Neural crest cell (in vitro differentiated cells): ENCODE measurements around the gene AQP10. TPM values are rescaled to one million over a fixed set of nuclear protein-coding genes. Genes with fewer than 3 reads are reported as not detected.
A peak's percentile ranks its signal among the peaks of the same experiment; 100 is the strongest.

Experiments used
- DNase-seq: peaks from one replicate; pipeline ENCODE4 v3.0.0; 2021; ENCODE audit warnings: low read depth, mixed read lengths, low spot score
- H3K27ac Mint-ChIP-seq: one replicate; pipeline ENCODE4 v1.8.0; 2021; ENCODE audit warnings: mild to moderate bottlenecking, mixed read lengths; ENCODE audit not compliant: unreplicated experiment
- H3K27me3 Mint-ChIP-seq: 2 replicates; pipeline ENCODE4 v1.8.0; 2021; ENCODE audit warnings: low read depth, mild to moderate bottlenecking, mixed read lengths
- H3K36me3 Mint-ChIP-seq: 2 replicates; pipeline ENCODE4 v1.8.0; 2021; ENCODE audit warnings: low read depth, mild to moderate bottlenecking, mixed read lengths
- H3K4me1 Mint-ChIP-seq: 2 replicates; pipeline ENCODE4 v1.8.0; 2021; ENCODE audit warnings: mixed read lengths
- H3K4me3 Mint-ChIP-seq: one replicate; pipeline ENCODE4 v1.8.0; 2021; ENCODE audit warnings: mild to moderate bottlenecking, mixed read lengths
- H3K9me3 Mint-ChIP-seq: 2 replicates; pipeline ENCODE4 v1.8.0; 2021; ENCODE audit warnings: mixed read lengths
- total RNA-seq: library from RNA; stranded (reverse); gene quantifications from 2 replicates; pipeline ENCODE4 v1.2.1, GENCODE V29; 2021
- TF ChIP-seq, protein P1 (sequence below): fragments of 200-600 bp; sonication (generic); conservative IDR thresholded peaks from 2 replicates; pipeline ENCODE4 v1.5.0; 2021; ENCODE audit warnings: antibody characterized with exemption, mild to moderate bottlenecking

AQP10 gene
- total RNA-seq, 1 donor from 2014 or later: not detected

DNA sequence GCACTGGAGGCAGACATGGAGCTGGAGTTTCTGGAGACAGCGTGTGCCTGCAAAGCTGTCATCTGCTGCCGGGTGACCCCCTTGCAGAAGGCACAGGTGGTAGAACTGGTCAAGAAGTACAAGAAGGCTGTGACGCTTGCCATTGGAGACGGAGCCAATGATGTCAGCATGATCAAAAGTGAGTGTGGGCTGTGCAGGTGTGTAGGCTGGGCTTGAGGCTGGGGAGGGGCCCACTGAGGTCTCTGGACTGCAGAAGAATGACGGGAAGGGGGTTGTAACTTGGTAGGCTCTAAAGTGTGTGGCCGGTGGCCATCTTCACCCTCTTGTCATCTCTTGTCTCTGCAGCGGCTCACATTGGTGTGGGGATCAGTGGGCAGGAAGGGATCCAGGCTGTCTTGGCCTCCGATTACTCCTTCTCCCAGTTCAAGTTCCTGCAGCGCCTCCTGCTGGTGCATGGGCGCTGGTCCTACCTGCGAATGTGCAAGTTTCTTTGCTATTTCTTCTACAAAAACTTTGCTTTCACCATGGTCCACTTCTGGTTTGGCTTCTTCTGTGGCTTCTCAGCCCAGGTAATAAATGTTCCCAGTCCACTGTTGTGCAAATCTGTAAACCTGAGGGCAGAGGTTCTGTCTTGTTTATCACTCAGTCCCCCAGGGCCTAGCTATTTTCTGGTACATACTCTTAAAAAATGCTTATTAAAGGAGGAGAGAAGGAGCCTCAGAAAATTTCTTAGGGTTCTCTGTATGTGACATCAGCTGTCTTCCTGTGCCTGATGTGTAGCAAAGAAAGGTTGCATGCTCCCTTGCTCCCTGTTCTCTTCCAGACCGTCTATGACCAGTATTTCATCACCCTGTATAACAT is 24.3 kb downstream of the AQP10 start:
- no peaks in the 10 kb centered on the region for H3K9me3 Mint-ChIP-seq
- no peak overlapping the region for H3K27ac Mint-ChIP-seq
- no peak overlapping the region for H3K4me3 Mint-ChIP-seq
- peaks cover 22% of the 10 kb centered on the region for H3K36me3 Mint-ChIP-seq
- H3K4me1 Mint-ChIP-seq: no peaks in the 10 kb centered on the region
- H3K27me3 Mint-ChIP-seq: no peaks in the 10 kb centered on the region
- DNase-seq: peak; percentile 49
- TF ChIP-seq, protein P1, sequence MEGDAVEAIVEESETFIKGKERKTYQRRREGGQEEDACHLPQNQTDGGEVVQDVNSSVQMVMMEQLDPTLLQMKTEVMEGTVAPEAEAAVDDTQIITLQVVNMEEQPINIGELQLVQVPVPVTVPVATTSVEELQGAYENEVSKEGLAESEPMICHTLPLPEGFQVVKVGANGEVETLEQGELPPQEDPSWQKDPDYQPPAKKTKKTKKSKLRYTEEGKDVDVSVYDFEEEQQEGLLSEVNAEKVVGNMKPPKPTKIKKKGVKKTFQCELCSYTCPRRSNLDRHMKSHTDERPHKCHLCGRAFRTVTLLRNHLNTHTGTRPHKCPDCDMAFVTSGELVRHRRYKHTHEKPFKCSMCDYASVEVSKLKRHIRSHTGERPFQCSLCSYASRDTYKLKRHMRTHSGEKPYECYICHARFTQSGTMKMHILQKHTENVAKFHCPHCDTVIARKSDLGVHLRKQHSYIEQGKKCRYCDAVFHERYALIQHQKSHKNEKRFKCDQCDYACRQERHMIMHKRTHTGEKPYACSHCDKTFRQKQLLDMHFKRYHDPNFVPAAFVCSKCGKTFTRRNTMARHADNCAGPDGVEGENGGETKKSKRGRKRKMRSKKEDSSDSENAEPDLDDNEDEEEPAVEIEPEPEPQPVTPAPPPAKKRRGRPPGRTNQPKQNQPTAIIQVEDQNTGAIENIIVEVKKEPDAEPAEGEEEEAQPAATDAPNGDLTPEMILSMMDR: peak; percentile 66

DNA sequence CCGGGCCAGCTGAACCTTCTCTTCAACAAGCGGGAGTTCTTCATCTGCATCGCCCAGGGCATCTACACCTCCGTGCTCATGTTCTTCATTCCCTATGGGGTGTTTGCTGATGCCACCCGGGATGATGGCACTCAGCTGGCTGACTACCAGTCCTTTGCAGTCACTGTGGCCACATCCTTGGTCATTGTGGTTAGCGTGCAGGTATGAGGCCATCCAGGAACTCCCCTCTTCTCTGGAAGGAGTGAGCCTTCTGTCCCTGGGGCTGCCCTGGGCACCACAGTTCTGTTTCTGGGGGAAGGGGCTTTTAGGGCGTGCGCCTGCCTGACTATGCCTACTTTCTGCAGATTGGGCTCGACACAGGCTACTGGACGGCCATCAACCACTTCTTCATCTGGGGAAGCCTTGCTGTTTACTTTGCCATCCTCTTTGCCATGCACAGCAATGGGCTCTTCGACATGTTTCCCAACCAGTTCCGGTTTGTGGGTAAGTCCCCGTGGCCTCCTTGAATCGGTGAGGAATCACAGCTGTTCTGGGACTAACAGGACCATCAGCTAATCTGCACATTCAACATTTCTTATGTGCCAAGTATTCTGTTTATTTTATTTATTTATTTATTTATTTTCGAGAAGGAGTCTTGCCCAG is 25.5 kb downstream of the AQP10 start:
- no peak for DNase-seq
- H3K36me3 Mint-ChIP-seq: peaks cover 19% of the 10 kb centered on the region
- H3K4me1 Mint-ChIP-seq: no peaks in the 10 kb centered on the region
- no peak overlapping the region for H3K27ac Mint-ChIP-seq
- no peaks in the 10 kb centered on the region for H3K27me3 Mint-ChIP-seq
- TF ChIP-seq, protein P1: no peak
- no peaks in the 10 kb centered on the region for H3K9me3 Mint-ChIP-seq
- no peak overlapping the region for H3K4me3 Mint-ChIP-seq

DNA sequence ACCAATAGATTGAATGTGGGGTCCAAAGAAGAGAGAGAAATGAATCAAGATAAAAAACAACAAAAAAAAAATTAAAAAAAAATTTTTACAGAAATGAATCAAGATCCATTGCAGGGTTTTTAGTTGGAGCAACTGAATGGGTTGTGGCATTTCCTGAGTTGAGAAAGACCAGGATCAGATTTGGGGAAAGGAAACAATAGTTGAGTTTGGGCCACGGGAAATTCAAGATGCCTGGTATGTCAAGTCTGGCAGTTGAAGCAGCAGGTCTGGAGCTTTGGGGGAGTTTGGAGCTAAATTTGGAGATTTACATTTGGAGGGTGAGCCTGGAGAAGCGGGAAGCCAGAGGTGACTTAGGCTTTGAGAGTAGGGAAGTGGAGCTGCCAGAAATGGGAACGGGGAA is 27.1 kb downstream of the AQP10 start:
- peaks cover 7% of the 10 kb centered on the region for H3K4me1 Mint-ChIP-seq
- H3K27me3 Mint-ChIP-seq: peaks cover 8% of the 10 kb centered on the region
- DNase-seq: no peak
- H3K9me3 Mint-ChIP-seq: no peaks in the 10 kb centered on the region
- no peak overlapping the region for H3K27ac Mint-ChIP-seq
- TF ChIP-seq, protein P1: no peak
- no peak overlapping the region for H3K4me3 Mint-ChIP-seq
- H3K36me3 Mint-ChIP-seq: peaks cover 19% of the 10 kb centered on the region

DNA sequence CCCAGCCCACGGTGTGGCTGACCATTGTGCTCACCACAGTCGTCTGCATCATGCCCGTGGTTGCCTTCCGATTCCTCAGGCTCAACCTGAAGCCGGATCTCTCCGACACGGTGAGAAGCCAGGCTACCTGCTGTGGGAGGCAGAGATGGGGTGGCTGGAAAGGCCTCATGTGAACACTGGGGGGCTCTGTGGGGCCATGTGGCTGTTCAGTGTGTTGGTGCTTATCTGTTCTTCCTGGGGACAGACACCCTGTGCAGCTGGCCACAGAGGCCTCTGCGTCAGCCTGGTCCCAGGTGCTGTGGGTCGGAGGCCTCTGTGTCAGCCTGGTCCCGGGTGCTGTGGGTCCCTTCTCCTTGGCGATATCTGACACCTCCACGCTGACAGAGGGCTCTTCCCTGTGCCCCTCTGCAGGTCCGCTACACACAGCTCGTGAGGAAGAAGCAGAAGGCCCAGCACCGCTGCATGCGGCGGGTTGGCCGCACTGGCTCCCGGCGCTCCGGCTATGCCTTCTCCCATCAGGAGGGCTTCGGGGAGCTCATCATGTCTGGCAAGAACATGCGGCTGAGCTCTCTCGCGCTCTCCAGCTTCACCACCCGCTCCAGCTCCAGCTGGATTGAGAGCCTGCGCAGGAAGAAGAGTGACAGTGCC is 27.7 kb downstream of the AQP10 start:
- H3K27ac Mint-ChIP-seq: no peak overlapping the region
- H3K4me3 Mint-ChIP-seq: no peak overlapping the region
- no peak for DNase-seq
- H3K4me1 Mint-ChIP-seq: peaks cover 13% of the 10 kb centered on the region
- peaks cover 19% of the 10 kb centered on the region for H3K36me3 Mint-ChIP-seq
- H3K27me3 Mint-ChIP-seq: peaks cover 10% of the 10 kb centered on the region
- H3K9me3 Mint-ChIP-seq: no peaks in the 10 kb centered on the region
- TF ChIP-seq, protein P1: no peak

DNA sequence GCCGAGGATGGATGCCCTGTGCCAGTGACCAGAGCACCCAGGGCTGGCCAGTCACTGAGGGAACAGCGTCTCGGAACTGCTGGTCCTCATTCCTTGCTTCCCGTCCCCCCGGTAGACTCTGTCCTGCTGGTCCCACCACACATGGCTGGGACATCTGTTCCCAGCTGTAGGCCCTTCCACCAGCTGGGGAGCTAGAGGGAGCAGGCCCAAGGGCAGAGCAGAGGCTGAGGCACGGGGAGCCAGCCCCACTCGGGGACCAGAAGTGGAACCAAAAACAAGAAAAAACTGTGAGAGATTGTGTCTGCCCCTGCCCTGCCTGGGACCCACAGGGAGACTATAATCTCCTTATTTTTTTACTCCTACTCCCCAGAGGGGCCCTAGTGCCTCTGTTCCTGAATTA is 28.2 kb downstream of the AQP10 start:
- H3K4me1 Mint-ChIP-seq: peaks cover 19% of the 10 kb centered on the region
- no peaks in the 10 kb centered on the region for H3K9me3 Mint-ChIP-seq
- TF ChIP-seq, protein P1: no peak
- no peak overlapping the region for H3K27ac Mint-ChIP-seq
- no peak overlapping the region for H3K4me3 Mint-ChIP-seq
- DNase-seq: no peak
- H3K36me3 Mint-ChIP-seq: peaks cover 16% of the 10 kb centered on the region
- H3K27me3 Mint-ChIP-seq: peaks cover 14% of the 10 kb centered on the region
